HUES48 (cell line): ENCODE measurements around the gene TECR.
"Not testable (repeated sequence)": the region's sequence is repeated elsewhere in the genome, so short reads cannot be mapped to it uniquely, and the experiment has no call there.

Experiments
- H3K27ac ChIP-seq: one replicate; pipeline ENCODE4 v1.7.0; 2013; ENCODE audit warnings: low read depth, low read length, inconsistent platforms
- H3K27me3 ChIP-seq: 2 replicates; pipeline ENCODE4 v1.6.1; 2013; ENCODE audit warnings: mild to moderate bottlenecking, low read length; ENCODE audit not compliant: control insufficient read depth, insufficient read depth
- H3K36me3 ChIP-seq: 2 replicates; pipeline ENCODE4 v1.6.1; 2013; ENCODE audit warnings: low read length; ENCODE audit not compliant: control insufficient read depth, insufficient read depth
- H3K4me1 ChIP-seq: 2 replicates; pipeline ENCODE4 v1.6.1; 2013; ENCODE audit warnings: mild to moderate bottlenecking, low read length; ENCODE audit not compliant: control insufficient read depth, insufficient read depth
- H3K4me3 ChIP-seq: 2 replicates; pipeline ENCODE4 v1.5.1; 2013; ENCODE audit warnings: mild to moderate bottlenecking, low read depth, low read length
- H3K9ac ChIP-seq: 2 replicates; pipeline ENCODE4 v1.6.1; 2013; ENCODE audit warnings: mild to moderate bottlenecking, low read depth, low read length, moderate library complexity
- H3K9me3 ChIP-seq: 2 replicates; pipeline ENCODE4 v1.6.1; 2013; ENCODE audit warnings: low read length; ENCODE audit not compliant: control insufficient read depth, insufficient read depth

The TECR gene

DNA sequence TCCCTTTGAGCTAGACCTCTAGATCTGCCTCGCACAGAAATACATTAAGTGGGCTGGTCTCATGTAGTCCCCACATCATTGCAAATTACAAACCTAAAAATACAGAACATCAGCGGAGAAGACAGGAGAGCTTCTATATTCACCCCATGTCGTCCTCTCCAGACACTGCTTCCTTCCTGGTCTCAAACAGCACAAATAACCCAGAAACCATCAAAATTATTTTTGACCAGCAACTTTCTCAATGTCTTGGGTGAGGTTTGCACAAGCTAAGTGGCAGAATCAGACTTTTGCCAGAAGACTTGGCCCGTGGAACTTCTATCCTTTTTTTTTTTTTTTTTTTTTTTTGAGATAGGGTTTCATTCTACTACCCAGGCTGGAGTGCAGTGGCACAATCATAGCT lies 81.7 kb downstream of the TECR start:
- H3K4me1 ChIP-seq: no peaks in the 10 kb centered on the region
- H3K4me3 ChIP-seq: no peak overlapping the region
- H3K9ac ChIP-seq: no peak overlapping the region
- no peaks in the 10 kb centered on the region for H3K27me3 ChIP-seq
- H3K27ac ChIP-seq: no peak overlapping the region
- H3K36me3 ChIP-seq: no peaks in the 10 kb centered on the region
- peaks cover 25% of the 10 kb centered on the region for H3K9me3 ChIP-seq

GRCh38 chr19:14612242-14612641 lies 82.8 kb downstream of the TECR start:
- H3K9me3 ChIP-seq: peaks cover 31% of the 10 kb centered on the region
- not testable (repeated sequence) for H3K36me3 ChIP-seq, H3K27ac ChIP-seq, H3K4me3 ChIP-seq, H3K4me1 ChIP-seq, H3K27me3 ChIP-seq, H3K9ac ChIP-seq

- Histone ChIP-seq H3K36me3 (no peaks in the 10 kb centered on the region), H3K27ac (no peak overlapping the region), H3K9ac (no peak overlapping the region), H3K9me3 (peaks cover 31% of the 10 kb centered on the region), H3K4me3 (no peak overlapping the region), H3K27me3 (no peaks in the 10 kb centered on the region), H3K4me1 (no peaks in the 10 kb centered on the region)
Measured at GRCh38 chr19:14612657-14613056, 83.3 kb downstream of the TECR start.

GRCh38 chr19:14613399-14614098 lies 84.2 kb downstream of the TECR start:
- not testable (repeated sequence) for H3K27me3 ChIP-seq, H3K36me3 ChIP-seq, H3K27ac ChIP-seq, H3K4me3 ChIP-seq, H3K4me1 ChIP-seq, H3K9ac ChIP-seq
- H3K9me3 ChIP-seq: peaks cover 31% of the 10 kb centered on the region

- Histone ChIP-seq H3K27me3 (no peaks in the 10 kb centered on the region), H3K4me1 (no peaks in the 10 kb centered on the region), H3K9ac (no peak overlapping the region), H3K36me3 (no peaks in the 10 kb centered on the region), H3K4me3 (no peak overlapping the region), H3K27ac (no peak overlapping the region), H3K9me3 (peaks cover 31% of the 10 kb centered on the region)
Measured at GRCh38 chr19:14614099-14614412, 84.7 kb downstream of the TECR start.
